GM12878 (cell line): ENCODE measurements around the gene CLIC6.

Source experiments
- CBFB ChIP-seq: IDR thresholded peaks from 2 replicates; pipeline ENCODE4 v1.6.1; 2016; ENCODE audit warnings: antibody characterized with exemption, low read depth
- CTCF ChIP-seq, 3 experiments: IDR thresholded peaks in 2 of 3; conservative IDR thresholded peaks in 1 of 3; 2 replicates each; pipeline ENCODE4 v1.5.1; 2011; ENCODE audit warnings: low read depth in 3 of 3, low read length in 3 of 3, mild to moderate bottlenecking in 3 of 3, control low read depth in 2 of 3, moderate library complexity in 2 of 3, inconsistent platforms in 1 of 3, mixed read lengths in 1 of 3; ENCODE audit not compliant: control insufficient read depth in 2 of 3, insufficient read depth in 1 of 3; ENCODE audit errors: extremely low read depth in 1 of 3
- HDAC6 ChIP-seq: fragments of 200-600 bp; sonication (generic); IDR thresholded peaks from one replicate; pipeline ENCODE4 v1.8.0; 2017; ENCODE audit warnings: antibody characterized with exemption; ENCODE audit not compliant: unreplicated experiment
- POLR2A ChIP-seq: IDR thresholded peaks from 2 replicates; pipeline ENCODE4 v1.6.1; 2011; ENCODE audit warnings: low read depth, mild to moderate bottlenecking, low read length
- TAF1 ChIP-seq: IDR thresholded peaks from 2 replicates; pipeline ENCODE4 v1.6.1; 2011; ENCODE audit warnings: mild to moderate bottlenecking, low read depth, low read length, borderline replicate concordance
- YY1 ChIP-seq: IDR thresholded peaks from 2 replicates; pipeline ENCODE4 v1.6.1; 2011; ENCODE audit warnings: low read depth, mild to moderate bottlenecking, low read length

GRCh38 chr21:34724857-34725195 is 56.0 kb downstream of the CLIC6 start:
- TF ChIP-seq POLR2A: no peak
- TF ChIP-seq TAF1: no peak
- TF ChIP-seq YY1: no peak
- TF ChIP-seq CTCF (IDR thresholded peaks at IDR 0.05 in 2 of 3, conservative IDR thresholded peaks at IDR 0.05 in 1 of 3; ENCODE audit: control insufficient read depth in 2 of 3, extremely low read depth in 1 of 3, insufficient read depth in 1 of 3, low read depth in 3 of 3, low read length in 3 of 3): no peak
- TF ChIP-seq HDAC6: no peak
- no peak for TF ChIP-seq CBFB
